Osteoblast (primary cell): ENCODE measurements around the gene IRF2BPL. TPM values are rescaled to one million over a fixed set of nuclear protein-coding genes. Genes with fewer than 3 reads are reported as not detected.
A peak's percentile ranks its signal among the peaks of the same experiment; 100 is the strongest.

Experiments used
- DNase-seq: peaks from one replicate; pipeline ENCODE4 v3.0.0; 2011; ENCODE audit warnings: low spot score, mixed read lengths; ENCODE audit not compliant: insufficient read length; ENCODE audit errors: missing footprints
- H2AFZ ChIP-seq: 2 replicates; pipeline ENCODE4 v1.6.0; 2011; ENCODE audit warnings: mild to moderate bottlenecking, low read length
- H3K27ac ChIP-seq: 2 replicates; pipeline ENCODE4 v1.5.1; 2011; ENCODE audit warnings: mild to moderate bottlenecking, low read depth, low read length, moderate library complexity
- H3K27me3 ChIP-seq: 2 replicates; pipeline ENCODE4 v1.6.0; 2012; ENCODE audit warnings: mild to moderate bottlenecking, control low read depth, inconsistent platforms, low read length, moderate library complexity; ENCODE audit not compliant: insufficient read depth
- H3K36me3 ChIP-seq: 2 replicates; pipeline ENCODE4 v1.5.1; 2011; ENCODE audit warnings: mild to moderate bottlenecking, low read length, control low read depth, moderate library complexity; ENCODE audit not compliant: insufficient read depth
- H3K4me1 ChIP-seq: 2 replicates; pipeline ENCODE4 v1.5.1; 2011; ENCODE audit warnings: mild to moderate bottlenecking, low read length, control low read depth, moderate library complexity; ENCODE audit not compliant: insufficient read depth
- H3K4me2 ChIP-seq: 2 replicates; pipeline ENCODE4 v1.6.0; 2011; ENCODE audit warnings: mild to moderate bottlenecking, low read length; ENCODE audit not compliant: insufficient read depth
- H3K4me3 ChIP-seq: fragments of 200-600 bp; sonication (generic); 3 replicates; pipeline ENCODE4 v1.5.1; 2012; ENCODE audit warnings: mild to moderate bottlenecking, low read length, inconsistent platforms; ENCODE audit not compliant: insufficient read depth
- H3K79me2 ChIP-seq: 2 replicates; pipeline ENCODE4 v1.6.0; 2012; ENCODE audit warnings: mild to moderate bottlenecking, low read length, control low read depth, inconsistent platforms; ENCODE audit not compliant: insufficient read depth
- H3K9me3 ChIP-seq: 2 replicates; pipeline ENCODE4 v1.5.1; 2011; ENCODE audit warnings: low read depth, low read length, control low read depth
- H4K20me1 ChIP-seq: 2 replicates; pipeline ENCODE4 v1.6.0; 2012; ENCODE audit warnings: mild to moderate bottlenecking, low read length, control low read depth; ENCODE audit not compliant: insufficient read depth
- total RNA-seq: library from RNA; depleted of rRNA; stranded (reverse); fragments of >200 nt; gene quantifications from 2 replicates; pipeline ENCODE4 v1.2.3, GENCODE V29; 2012
- TF ChIP-seq, protein P1 (sequence below): IDR thresholded peaks from 2 replicates; pipeline ENCODE4 v1.5.1; 2011; ENCODE audit warnings: mild to moderate bottlenecking, low read depth, low read length, moderate library complexity; ENCODE audit errors: extremely low read depth

Gene IRF2BPL
- total RNA-seq, 1 donor: 26.4 TPM

DNA sequence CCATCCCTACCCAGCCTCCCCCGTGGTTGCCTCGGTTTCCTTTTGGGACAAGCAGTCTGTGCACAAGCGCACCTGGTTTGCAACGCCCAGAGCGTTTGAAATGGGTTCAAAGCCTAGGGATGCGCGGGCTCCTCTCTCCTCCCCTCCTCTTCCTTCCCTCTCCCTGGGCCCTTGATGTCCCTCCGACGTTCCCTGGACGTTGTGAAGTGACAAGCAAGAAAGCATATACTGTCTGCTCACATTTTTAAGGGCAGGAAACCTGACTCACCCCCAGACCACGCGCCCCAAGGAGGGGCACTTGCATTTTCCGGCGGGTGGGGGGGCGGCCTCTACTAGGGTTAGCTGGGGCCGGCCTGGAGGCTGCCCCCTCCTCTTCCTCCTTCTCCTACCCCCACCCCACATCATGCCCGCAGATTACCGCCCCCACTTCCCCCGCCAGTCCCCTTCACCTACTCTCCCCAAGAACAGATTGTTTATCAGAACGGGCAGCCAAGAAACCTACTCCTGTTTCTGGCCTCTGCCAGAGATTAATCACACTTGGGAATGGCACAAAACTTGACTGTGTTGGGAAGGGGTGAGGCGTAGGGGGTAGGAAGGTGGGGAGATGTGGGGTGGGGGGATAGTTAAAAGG lies 9.5 kb upstream of the IRF2BPL start:
- peak; percentile 60 for DNase-seq

DNA sequence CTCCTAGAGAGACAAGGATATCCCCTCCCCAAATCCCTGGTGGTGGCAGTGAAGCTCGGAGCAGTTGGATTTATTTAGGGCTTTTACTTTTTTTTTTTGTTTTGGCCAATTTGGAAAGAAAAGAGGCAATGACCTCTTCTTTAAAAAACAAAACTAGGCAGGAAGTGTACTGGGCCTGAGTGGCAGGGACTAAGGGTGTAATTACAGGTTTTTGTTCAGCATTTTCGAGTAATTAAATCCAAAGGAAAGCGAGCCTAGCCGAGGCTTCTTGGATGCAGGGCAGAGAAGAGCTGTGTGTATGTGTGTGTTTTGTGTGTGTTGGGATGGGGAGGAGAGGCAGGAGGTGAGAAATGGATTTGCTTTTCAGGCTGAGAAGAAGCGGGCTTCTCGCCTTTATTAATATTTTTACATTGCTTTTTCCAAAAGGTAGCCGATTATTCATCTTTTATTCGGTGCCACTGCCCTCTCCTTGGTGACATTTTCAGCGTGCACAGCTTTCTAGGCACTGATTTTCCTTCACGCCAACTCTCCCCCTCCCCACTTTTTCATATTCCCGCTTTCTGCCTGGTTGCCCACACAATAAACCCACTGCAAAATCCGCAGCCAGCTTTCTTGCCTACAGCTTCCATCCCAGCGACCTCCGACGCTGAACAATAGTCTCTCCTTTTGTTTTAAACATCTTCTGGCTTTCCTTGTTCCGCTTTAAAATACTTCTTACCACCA lies 8.9 kb upstream of the IRF2BPL start:
- H3K4me1 ChIP-seq: peaks cover 71% of the 10 kb centered on the region
- H4K20me1 ChIP-seq: no peaks in the 10 kb centered on the region
- no peaks in the 10 kb centered on the region for H3K79me2 ChIP-seq
- DNase-seq: peak; percentile 61
- peak overlapping the region; percentile 87 for H3K4me2 ChIP-seq
- peak overlapping the region; percentile 23 for H2AFZ ChIP-seq
- no peaks in the 10 kb centered on the region for H3K9me3 ChIP-seq
- TF ChIP-seq, protein P1, sequence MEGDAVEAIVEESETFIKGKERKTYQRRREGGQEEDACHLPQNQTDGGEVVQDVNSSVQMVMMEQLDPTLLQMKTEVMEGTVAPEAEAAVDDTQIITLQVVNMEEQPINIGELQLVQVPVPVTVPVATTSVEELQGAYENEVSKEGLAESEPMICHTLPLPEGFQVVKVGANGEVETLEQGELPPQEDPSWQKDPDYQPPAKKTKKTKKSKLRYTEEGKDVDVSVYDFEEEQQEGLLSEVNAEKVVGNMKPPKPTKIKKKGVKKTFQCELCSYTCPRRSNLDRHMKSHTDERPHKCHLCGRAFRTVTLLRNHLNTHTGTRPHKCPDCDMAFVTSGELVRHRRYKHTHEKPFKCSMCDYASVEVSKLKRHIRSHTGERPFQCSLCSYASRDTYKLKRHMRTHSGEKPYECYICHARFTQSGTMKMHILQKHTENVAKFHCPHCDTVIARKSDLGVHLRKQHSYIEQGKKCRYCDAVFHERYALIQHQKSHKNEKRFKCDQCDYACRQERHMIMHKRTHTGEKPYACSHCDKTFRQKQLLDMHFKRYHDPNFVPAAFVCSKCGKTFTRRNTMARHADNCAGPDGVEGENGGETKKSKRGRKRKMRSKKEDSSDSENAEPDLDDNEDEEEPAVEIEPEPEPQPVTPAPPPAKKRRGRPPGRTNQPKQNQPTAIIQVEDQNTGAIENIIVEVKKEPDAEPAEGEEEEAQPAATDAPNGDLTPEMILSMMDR: no peak
- peak overlapping the region; percentile 52 for H3K27ac ChIP-seq
- H3K4me3 ChIP-seq: peak overlapping the region; percentile 1
- H3K27me3 ChIP-seq: no peaks in the 10 kb centered on the region
- H3K36me3 ChIP-seq: no peaks in the 10 kb centered on the region

More for the DNA sequence above, 9.5 kb upstream of the IRF2BPL start:
- H3K36me3 ChIP-seq: no peaks in the 10 kb centered on the region
- TF ChIP-seq, protein P1: no peak
- H3K27ac ChIP-seq: peak overlapping the region; percentile 95
- peaks cover 71% of the 10 kb centered on the region for H3K4me1 ChIP-seq
- H3K27me3 ChIP-seq: no peaks in the 10 kb centered on the region
- peak overlapping the region; percentile 1 for H3K4me3 ChIP-seq
- no peaks in the 10 kb centered on the region for H3K79me2 ChIP-seq
- H3K4me2 ChIP-seq: peak overlapping the region; percentile 87
- no peaks in the 10 kb centered on the region for H3K9me3 ChIP-seq
- H4K20me1 ChIP-seq: no peaks in the 10 kb centered on the region
- H2AFZ ChIP-seq: peak overlapping the region; percentile 23

DNA sequence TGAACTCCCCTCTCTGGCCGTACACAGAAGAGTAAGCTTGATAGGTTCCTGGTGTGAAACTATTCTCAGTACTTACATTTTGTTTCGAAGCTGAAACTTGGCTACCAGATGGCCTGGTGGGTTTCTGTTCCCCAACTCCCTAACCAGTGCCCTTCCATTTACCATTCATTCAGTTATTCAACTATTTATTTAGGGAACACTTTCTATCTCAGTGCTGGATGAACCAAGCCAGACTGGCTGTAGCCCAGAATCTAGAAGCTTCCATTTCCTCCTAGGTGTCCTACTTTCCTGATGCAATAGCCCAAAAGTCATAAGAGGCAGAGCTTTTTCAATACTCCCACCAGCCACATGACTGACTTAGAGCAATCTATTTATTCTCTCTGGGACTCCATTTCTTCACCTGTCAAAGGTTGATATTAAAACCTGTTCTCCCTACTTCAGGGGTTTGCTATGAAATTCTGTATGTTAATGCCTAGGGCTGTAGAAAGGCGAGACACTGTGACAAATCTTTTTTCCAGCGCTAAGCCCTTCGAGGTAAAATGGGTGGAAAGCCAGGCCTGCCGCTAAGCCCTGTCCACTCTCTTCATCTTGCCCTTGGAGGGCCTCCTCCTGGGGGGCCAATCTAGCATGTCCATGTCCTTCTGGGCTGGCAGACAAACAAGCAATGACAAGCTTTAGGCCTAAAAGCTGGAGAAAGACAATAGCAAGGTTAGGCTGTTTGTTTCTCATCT lies 8.1 kb upstream of the IRF2BPL start:
- no peaks in the 10 kb centered on the region for H3K79me2 ChIP-seq
- H3K4me2 ChIP-seq: no peak overlapping the region
- DNase-seq: peak; percentile 65
- no peaks in the 10 kb centered on the region for H3K36me3 ChIP-seq
- H3K4me3 ChIP-seq: no peak overlapping the region
- H3K27me3 ChIP-seq: no peaks in the 10 kb centered on the region
- no peaks in the 10 kb centered on the region for H3K9me3 ChIP-seq
- peak overlapping the region; percentile 17 for H2AFZ ChIP-seq
- no peaks in the 10 kb centered on the region for H4K20me1 ChIP-seq
- TF ChIP-seq, protein P1: no peak
- H3K4me1 ChIP-seq: peaks cover 71% of the 10 kb centered on the region
- no peak overlapping the region for H3K27ac ChIP-seq

DNA sequence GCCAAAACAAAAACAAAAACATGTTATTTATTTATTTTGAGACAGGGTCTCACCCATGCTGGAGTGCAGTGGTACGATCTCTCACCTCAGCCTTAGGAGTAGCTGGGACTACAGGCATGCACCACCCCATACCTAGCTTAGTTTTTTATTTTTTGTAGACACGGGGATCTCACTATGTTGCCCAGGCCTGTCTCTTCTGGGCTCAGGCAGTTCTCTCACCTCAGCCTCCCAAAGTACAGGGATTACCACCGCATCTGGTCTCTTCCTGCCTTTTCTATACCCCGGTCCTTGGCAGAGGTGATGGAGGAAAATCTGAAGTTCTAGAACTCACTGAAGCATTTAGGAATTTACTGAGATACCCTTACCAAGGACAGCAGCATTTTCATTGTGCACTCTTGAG lies 6.8 kb upstream of the IRF2BPL start:
- H3K9me3 ChIP-seq: no peaks in the 10 kb centered on the region
- H3K4me3 ChIP-seq: no peak overlapping the region
- no peaks in the 10 kb centered on the region for H3K27me3 ChIP-seq
- H3K27ac ChIP-seq: no peak overlapping the region
- no peak overlapping the region for H2AFZ ChIP-seq
- H4K20me1 ChIP-seq: no peaks in the 10 kb centered on the region
- no peak overlapping the region for H3K4me2 ChIP-seq
- no peak for DNase-seq
- H3K36me3 ChIP-seq: no peaks in the 10 kb centered on the region
- peaks cover 65% of the 10 kb centered on the region for H3K4me1 ChIP-seq
- no peaks in the 10 kb centered on the region for H3K79me2 ChIP-seq
- TF ChIP-seq, protein P1: no peak
